Brain pericyte (primary cell): ENCODE results near the gene FNDC3B.
A peak's percentile ranks its signal among the peaks of the same experiment; 100 is the strongest.
"Not testable (repeated sequence)": the region's sequence is repeated elsewhere in the genome, so short reads cannot be mapped to it uniquely, and the experiment has no call there.

Experiments used
- DNase-seq: peaks from one replicate; pipeline ENCODE4 v3.0.0-alpha.2; 2012; ENCODE audit warnings: low read depth, low spot score

Gene FNDC3B

DNA sequence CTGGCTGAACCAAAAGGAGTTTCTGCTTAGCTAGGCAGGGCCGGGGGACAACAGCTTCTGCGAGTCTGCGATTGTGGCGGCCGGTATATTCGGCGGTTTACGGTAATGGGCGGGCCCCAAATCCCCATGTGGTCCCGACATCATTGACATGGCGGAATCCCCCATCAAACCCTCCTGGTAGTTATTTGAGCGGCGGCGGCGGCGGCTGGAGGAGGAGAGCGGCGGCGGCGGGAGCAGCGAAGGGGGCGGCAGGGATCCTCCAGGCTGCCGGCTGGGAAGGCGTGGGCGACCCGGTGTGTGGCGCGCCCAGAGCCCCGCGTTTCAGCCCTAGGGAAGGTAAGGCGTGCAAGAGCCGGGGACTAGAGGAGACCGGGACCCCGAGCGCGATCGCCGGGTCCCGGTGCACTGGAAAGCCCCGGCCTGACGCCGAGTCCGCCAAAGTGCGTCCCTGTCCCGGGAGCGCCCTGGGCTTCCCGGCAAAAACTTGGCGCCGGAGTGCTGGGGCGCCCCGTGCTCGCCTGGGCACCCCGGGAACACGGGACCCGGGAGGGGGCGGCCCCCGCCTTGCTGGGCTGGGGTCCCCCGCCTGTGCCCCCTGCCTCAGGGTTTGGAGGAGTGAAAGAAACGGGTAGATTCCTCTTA, at the start of gene FNDC3B:
TSS of gene FNDC3B (plus strand) at position 143 of the 642 bp plus-strand sequence. CDS start 72,902 bp downstream, outside the sequence.
- DNase-seq = peak; percentile 90

- not testable (repeated sequence) for DNase-seq
Observed at GRCh38 chr3:171990239-171990638, 49.1 kb upstream of the FNDC3B start.

GRCh38 chr3:171991166-171991565, 48.2 kb upstream of the FNDC3B start:
- no peak for DNase-seq

DNA sequence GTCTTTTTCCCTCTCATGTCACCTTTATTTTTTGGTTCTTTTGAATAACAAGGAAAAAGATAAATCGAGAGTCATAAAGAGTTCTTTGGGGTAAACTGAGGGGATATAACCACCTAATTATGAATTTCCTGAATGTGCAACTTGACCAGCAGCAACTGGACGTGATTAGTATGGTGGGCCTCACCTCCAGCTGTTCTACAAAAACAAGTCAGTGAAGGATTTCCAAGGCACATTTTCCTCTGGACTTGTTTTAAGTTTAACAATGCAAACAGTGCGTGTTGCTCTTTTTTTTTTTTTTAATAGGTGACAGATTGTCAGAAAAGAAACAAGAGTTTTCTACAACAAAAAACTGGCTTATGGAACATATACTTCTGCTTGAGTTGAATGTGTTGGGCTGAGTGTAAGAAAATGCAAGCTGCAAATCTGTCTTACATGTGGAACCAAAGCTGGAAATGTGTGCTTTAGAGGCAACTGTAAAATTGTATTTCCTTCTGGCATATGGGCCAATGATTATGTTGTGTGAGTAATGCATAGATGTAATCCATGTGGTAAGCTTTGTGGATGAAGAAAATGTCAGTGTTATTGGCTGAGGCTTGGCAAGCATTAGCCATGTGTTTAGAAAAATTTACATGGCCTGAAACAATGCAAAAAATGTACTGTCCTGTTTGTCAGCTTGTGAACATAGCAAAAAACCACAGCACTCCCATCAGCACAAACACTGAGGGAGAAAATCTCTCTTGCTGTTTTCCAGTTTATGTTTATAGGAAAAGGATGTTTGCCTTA, 44.5 kb upstream of the FNDC3B start:
- no peak for DNase-seq

- no peak for DNase-seq
Observed at GRCh38 chr3:171995486-171995885, 43.9 kb upstream of the FNDC3B start.

GRCh38 chr3:171996178-171996817, 43.1 kb upstream of the FNDC3B start:
- DNase-seq = no peak

GRCh38 chr3:171998731-171999130, 40.6 kb upstream of the FNDC3B start:
- not testable (repeated sequence) for DNase-seq

- not testable (repeated sequence) for DNase-seq
Observed at GRCh38 chr3:172001616-172002015, 37.8 kb upstream of the FNDC3B start.

GRCh38 chr3:172002512-172003078, 36.8 kb upstream of the FNDC3B start:
- DNase-seq = no peak

DNA sequence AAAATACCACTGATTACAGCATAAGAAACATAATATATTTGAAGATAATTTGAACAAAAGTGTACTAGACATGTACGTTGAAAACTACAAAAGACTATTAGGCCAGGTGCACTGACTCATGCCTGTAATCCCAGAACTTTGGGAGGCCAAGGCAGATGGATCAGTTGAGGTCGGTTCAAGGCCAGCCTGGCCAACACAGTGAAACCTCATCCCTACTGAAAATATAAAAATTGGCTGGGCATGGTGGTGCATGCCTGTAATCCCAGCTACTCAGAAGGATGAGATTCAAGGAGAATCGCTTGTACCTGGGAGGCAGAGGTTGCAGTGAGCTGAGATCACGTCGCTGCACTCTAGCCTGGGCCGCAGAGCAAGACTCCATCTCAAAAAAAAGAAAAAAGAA, 36.2 kb upstream of the FNDC3B start:
- DNase-seq = no peak

GRCh38 chr3:172007065-172007370, 32.4 kb upstream of the FNDC3B start:
- no peak for DNase-seq

- DNase-seq = no peak
Observed at GRCh38 chr3:172009803-172010202, 29.6 kb upstream of the FNDC3B start.

- no peak for DNase-seq
Observed at GRCh38 chr3:172012775-172013174, 26.6 kb upstream of the FNDC3B start.

DNA sequence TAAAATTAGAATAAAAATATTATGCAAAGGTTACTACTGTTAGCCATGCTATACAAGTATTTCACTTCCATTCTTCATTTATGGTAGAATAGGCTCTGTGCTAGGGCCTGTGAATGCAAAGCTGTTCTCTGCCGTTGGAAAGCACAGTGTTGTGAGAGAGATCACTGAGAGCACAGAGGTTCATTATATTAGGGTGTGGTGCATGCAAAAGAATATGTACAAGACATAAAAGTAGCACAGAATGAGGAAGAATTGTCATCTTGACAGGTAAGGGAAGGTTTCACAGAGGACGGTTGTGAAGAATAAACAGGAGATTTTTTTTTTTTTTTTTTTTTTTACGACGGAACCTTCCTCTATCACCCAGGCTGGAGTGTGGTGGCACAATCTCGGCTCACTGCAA, 25.2 kb upstream of the FNDC3B start:
- DNase-seq = no peak

DNA sequence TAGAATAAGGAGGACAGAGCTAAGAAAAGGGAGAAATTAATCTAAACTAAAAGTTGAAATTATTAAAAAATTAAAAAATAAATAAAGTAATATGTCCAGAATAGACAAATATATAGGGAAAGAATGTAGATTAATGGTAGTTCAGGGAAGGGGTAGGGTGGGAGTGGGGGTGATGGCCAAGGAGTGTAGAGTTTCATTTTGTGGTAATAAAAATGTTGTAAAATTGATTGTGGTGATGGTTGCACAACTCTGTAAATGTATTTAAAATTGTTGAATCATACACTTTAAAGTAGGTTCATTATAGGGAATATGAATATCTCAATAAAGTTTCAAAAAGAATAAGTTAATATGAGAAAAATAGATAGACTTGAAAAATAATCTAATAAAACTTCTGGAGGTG, 21.0 kb upstream of the FNDC3B start:
- no peak for DNase-seq

- no peak for DNase-seq
Observed at GRCh38 chr3:172020763-172021162, 18.6 kb upstream of the FNDC3B start.

GRCh38 chr3:172021164-172021563, 18.2 kb upstream of the FNDC3B start:
- DNase-seq = no peak

DNA sequence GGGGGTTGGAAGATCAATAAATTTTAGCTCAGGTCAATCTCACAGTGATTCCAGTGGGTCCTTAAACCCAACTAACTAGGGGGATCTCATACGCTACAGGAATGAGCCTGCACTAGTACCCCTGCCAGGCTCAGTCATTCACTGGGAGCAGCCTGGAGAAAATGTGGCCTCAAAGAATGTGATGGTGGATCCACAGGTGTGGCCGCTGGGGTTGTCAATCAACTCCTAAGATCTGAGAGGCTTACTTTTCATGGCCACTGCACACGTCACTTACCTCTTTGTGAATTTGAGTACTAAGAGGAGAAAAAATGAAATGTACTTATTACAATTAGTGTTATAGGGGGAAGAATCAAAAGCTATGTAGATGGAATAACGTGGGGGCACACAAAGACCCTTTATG, 17.5 kb upstream of the FNDC3B start:
- no peak for DNase-seq

DNA sequence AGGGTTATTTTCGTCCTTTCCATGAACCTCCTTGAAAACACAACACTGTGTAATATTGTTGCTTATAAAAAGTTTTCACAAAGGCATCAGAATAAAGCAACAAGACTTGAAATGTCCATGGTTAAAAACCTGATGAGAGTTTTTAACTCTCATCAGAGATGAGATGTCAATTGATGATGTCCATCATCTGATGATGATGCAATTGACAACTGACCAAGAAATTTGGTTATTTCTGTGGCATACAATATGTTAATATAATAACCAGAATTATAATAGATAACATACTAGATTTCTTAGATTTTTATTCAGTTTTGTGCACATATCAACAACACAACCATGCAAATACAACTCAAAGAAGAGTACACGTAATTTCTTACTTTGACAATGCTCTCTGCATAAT, 15.5 kb upstream of the FNDC3B start:
- DNase-seq = no peak

DNA sequence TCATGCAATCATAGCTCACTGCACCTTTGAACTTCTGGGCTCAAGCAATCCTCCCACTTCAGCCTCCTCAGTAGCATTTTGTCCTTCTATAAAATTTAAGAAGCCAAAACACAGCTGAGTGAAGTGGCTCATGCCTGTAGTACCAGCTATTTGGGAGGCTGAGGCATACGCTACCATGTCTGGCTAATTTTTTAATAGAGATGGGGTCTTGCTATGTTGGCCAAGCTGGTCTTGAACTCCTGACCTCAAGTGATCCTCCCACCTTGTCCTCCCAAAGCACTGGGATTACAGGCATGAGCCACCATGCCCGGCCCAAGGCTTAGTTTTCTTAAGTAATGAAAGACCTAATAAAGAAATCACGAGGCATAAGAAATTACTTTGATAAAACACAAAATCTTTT, 14.7 kb upstream of the FNDC3B start:
- DNase-seq = no peak

- DNase-seq = no peak
Observed at GRCh38 chr3:172029425-172030098, 9.8 kb upstream of the FNDC3B start.

GRCh38 chr3:172030181-172030580, 9.2 kb upstream of the FNDC3B start:
- DNase-seq = no peak
